HepG2 (cell line): ENCODE data around the gene ADAR. TPM values are rescaled to one million over a fixed set of nuclear protein-coding genes. Genes with fewer than 3 reads are reported as not detected.

ENCODE experiments used
- GABPA ChIP-seq, 2 experiments: IDR thresholded peaks; 2 replicates each; pipeline ENCODE4 v1.6.1; 2011 to 2016; ENCODE audit warnings: low read depth in 2 of 2, low read length in 1 of 2, missing biosample characterization in 1 of 2, missing genetic modification characterization in 1 of 2
- IKZF1 ChIP-seq: fragments of 450-650 bp; IDR thresholded peaks from 2 replicates; pipeline ENCODE4 v1.7.1; 2016
- NFKBIZ ChIP-seq: IDR thresholded peaks from 2 replicates; pipeline ENCODE4 v1.6.1; 2018; ENCODE audit warnings: missing genetic modification reagents, missing compliant biosample characterization
- NKX3-1 ChIP-seq: sonication (generic); formaldehyde crosslinking; IDR thresholded peaks from 2 replicates; pipeline ENCODE4 v1.5.0; 2020; ENCODE audit warnings: missing genetic modification reagents
- ZNF207 ChIP-seq: fragments of 450-650 bp; IDR thresholded peaks from 2 replicates; pipeline ENCODE4 v1.6.1; 2016; ENCODE audit warnings: antibody characterized with exemption, borderline replicate concordance
- ZNF30 ChIP-seq: sonication (generic); formaldehyde crosslinking; IDR thresholded peaks from 2 replicates; pipeline ENCODE4 v1.5.0; 2020; ENCODE audit warnings: mild to moderate bottlenecking, missing genetic modification reagents
- ZNF317 ChIP-seq: sonication (generic); formaldehyde crosslinking; IDR thresholded peaks from 2 replicates; pipeline ENCODE4 v1.5.0; 2020; ENCODE audit warnings: mild to moderate bottlenecking, missing genetic modification reagents
- ZNF446 ChIP-seq: sonication (generic); formaldehyde crosslinking; IDR thresholded peaks from 2 replicates; pipeline ENCODE4 v1.5.0; 2020; ENCODE audit warnings: mild to moderate bottlenecking, missing genetic modification reagents
- ZNF775 ChIP-seq: sonication (generic); formaldehyde crosslinking; IDR thresholded peaks from 2 replicates; pipeline ENCODE4 v1.4.0; 2020; ENCODE audit warnings: missing genetic modification reagents, mild to moderate bottlenecking, moderate library complexity, borderline replicate concordance
- ZSCAN20 ChIP-seq: sonication (generic); formaldehyde crosslinking; IDR thresholded peaks from 2 replicates; pipeline ENCODE4 v1.4.0; 2020; ENCODE audit warnings: missing genetic modification reagents, mild to moderate bottlenecking, borderline replicate concordance
- polyA plus RNA-seq, 8 experiments: library from polyadenylated mRNA; depleted of rRNA in 3 of 8; stranded (reverse) in 7 of 8; unstranded in 1 of 8; fragments of >200 nt; fragmentation: Illumina TruSeq in 4 of 8; extraction: Trizol in 4 of 8; gene quantifications; 2 replicates each; pipeline versions ENCODE4 v1.2.1 to v1.2.3, GENCODE V29; 2011 to 2016; ENCODE audit warnings: low read depth in 4 of 8, missing spikeins in 1 of 8, mixed read lengths in 1 of 8; ENCODE audit not compliant: insufficient read depth in 1 of 8
- total RNA-seq, 5 experiments: library from RNA; depleted of rRNA; stranded (reverse); fragments of >200 nt; fragmentation: Illumina TruSeq; extraction: Trizol; gene quantifications; 2 replicates each; pipeline ENCODE4 v1.2.3, GENCODE V29; 2016; ENCODE audit warnings: low read depth in 1 of 5
- TF ChIP-seq, protein P1 (sequence below), 2 experiments: fragments of 450-650 bp in 1 of 2; sonication (generic) in 1 of 2; formaldehyde crosslinking in 1 of 2; IDR thresholded peaks; 2 replicates each; pipeline versions ENCODE4 v1.6.1 to v1.8.0; 2016 to 2022; ENCODE audit warnings: antibody characterized with exemption in 1 of 2, mild to moderate bottlenecking in 1 of 2, missing genetic modification reagents in 1 of 2
- TF ChIP-seq, protein P2 (sequence below): sonication (generic); formaldehyde crosslinking; IDR thresholded peaks from 2 replicates; pipeline ENCODE4 v1.8.0; 2023; ENCODE audit warnings: mild to moderate bottlenecking, missing genetic modification reagents
- TF ChIP-seq, protein P3 (sequence below): IDR thresholded peaks from 2 replicates; pipeline ENCODE4 v1.4.0; 2020; ENCODE audit warnings: mild to moderate bottlenecking, missing genetic modification reagents

ADAR gene
- total and polyA plus RNA-seq, 2 of the 13 experiments (the other 11 are each of a cell fraction or from before 2014, with no cell fraction given) = 70.8 to 86.2 TPM

DNA sequence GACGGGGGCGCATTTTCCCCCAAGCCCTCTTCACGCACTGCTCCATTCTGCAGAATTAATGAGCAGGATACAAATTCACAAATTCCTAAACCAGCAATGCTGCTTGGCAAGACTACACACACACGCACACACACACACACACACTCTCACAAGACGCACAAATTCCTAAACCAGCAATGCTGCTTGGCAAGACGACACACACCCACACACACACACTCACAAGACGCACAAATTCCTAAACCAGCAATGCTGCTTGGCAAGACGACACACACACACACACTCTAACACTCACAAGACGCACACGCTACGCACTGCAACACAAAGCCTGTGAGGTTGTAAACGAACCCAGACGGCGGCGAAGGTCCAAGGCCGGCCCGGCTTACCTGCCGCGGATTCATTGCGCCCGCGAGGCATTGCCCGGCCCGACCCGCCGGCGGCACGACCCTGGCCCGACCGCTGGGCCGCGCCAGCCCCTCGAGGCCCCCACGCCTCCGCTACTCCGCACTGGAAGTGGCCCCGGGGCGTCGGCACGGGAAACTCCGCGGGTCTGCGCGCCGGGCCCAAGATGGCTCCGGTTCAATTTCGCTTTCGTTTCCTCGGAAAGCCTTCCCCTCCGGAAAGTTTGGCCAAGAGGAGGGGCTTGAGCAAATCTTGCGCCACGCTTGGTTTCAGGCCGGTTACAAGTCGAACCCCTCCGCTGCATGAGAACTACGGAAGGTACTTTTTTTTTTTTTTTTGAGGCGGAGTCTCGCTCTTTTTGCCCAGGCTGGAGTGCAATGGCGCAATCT lies at the start of gene ADAR (continued):
- TF ChIP-seq, protein P1, sequence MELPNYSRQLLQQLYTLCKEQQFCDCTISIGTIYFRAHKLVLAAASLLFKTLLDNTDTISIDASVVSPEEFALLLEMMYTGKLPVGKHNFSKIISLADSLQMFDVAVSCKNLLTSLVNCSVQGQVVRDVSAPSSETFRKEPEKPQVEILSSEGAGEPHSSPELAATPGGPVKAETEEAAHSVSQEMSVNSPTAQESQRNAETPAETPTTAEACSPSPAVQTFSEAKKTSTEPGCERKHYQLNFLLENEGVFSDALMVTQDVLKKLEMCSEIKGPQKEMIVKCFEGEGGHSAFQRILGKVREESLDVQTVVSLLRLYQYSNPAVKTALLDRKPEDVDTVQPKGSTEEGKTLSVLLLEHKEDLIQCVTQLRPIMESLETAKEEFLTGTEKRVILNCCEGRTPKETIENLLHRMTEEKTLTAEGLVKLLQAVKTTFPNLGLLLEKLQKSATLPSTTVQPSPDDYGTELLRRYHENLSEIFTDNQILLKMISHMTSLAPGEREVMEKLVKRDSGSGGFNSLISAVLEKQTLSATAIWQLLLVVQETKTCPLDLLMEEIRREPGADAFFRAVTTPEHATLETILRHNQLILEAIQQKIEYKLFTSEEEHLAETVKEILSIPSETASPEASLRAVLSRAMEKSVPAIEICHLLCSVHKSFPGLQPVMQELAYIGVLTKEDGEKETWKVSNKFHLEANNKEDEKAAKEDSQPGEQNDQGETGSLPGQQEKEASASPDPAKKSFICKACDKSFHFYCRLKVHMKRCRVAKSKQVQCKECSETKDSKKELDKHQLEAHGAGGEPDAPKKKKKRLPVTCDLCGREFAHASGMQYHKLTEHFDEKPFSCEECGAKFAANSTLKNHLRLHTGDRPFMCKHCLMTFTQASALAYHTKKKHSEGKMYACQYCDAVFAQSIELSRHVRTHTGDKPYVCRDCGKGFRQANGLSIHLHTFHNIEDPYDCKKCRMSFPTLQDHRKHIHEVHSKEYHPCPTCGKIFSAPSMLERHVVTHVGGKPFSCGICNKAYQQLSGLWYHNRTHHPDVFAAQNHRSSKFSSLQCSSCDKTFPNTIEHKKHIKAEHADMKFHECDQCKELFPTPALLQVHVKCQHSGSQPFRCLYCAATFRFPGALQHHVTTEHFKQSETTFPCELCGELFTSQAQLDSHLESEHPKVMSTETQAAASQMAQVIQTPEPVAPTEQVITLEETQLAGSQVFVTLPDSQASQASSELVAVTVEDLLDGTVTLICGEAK (IDR thresholded peaks at IDR 0.05) = no peak
- TF ChIP-seq, protein P1 (CRISPR knock-in tag; IDR thresholded peaks at IDR 0.05) = 0 out of 2 replicates have a peak, but pooled peaks have one; percentile 25
- TF ChIP-seq NKX3-1 = no peak
- TF ChIP-seq, protein P2, sequence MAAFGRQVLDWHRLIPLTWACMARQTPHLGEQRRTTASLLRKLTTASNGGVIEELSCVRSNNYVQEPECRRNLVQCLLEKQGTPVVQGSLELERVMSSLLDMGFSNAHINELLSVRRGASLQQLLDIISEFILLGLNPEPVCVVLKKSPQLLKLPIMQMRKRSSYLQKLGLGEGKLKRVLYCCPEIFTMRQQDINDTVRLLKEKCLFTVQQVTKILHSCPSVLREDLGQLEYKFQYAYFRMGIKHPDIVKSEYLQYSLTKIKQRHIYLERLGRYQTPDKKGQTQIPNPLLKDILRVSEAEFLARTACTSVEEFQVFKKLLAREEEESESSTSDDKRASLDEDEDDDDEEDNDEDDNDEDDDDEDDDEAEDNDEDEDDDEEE (CRISPR knock-in tag) = peak; percentile 91
- TF ChIP-seq IKZF1 = no peak
- no peak for TF ChIP-seq GABPA (IDR thresholded peaks at IDR 0.05; ENCODE audit: low read depth, low read length)
- peak; percentile 41 for TF ChIP-seq GABPA (CRISPR knock-in tag; IDR thresholded peaks at IDR 0.05; ENCODE audit: low read depth)
- TF ChIP-seq, protein P3, sequence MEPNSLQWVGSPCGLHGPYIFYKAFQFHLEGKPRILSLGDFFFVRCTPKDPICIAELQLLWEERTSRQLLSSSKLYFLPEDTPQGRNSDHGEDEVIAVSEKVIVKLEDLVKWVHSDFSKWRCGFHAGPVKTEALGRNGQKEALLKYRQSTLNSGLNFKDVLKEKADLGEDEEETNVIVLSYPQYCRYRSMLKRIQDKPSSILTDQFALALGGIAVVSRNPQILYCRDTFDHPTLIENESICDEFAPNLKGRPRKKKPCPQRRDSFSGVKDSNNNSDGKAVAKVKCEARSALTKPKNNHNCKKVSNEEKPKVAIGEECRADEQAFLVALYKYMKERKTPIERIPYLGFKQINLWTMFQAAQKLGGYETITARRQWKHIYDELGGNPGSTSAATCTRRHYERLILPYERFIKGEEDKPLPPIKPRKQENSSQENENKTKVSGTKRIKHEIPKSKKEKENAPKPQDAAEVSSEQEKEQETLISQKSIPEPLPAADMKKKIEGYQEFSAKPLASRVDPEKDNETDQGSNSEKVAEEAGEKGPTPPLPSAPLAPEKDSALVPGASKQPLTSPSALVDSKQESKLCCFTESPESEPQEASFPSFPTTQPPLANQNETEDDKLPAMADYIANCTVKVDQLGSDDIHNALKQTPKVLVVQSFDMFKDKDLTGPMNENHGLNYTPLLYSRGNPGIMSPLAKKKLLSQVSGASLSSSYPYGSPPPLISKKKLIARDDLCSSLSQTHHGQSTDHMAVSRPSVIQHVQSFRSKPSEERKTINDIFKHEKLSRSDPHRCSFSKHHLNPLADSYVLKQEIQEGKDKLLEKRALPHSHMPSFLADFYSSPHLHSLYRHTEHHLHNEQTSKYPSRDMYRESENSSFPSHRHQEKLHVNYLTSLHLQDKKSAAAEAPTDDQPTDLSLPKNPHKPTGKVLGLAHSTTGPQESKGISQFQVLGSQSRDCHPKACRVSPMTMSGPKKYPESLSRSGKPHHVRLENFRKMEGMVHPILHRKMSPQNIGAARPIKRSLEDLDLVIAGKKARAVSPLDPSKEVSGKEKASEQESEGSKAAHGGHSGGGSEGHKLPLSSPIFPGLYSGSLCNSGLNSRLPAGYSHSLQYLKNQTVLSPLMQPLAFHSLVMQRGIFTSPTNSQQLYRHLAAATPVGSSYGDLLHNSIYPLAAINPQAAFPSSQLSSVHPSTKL (CRISPR knock-in tag) = 0 out of 2 replicates have a peak, but pooled peaks have one; percentile 24
- no peak for TF ChIP-seq ZNF775 (CRISPR knock-in tag)
- no peak; the same call in 1 of the 2 replicates for TF ChIP-seq ZSCAN20 (CRISPR knock-in tag)
- no peak for TF ChIP-seq ZNF207
- TF ChIP-seq ZNF446 (CRISPR knock-in tag) = no peak
- TF ChIP-seq ZNF30 (CRISPR knock-in tag) = no peak
- 0 out of 2 replicates have a peak, but pooled peaks have one; percentile 3 for TF ChIP-seq ZNF317 (CRISPR knock-in tag)
- TF ChIP-seq NFKBIZ (CRISPR knock-in tag) = no peak
